ENCODE data around the gene ZBTB48. TPM values are rescaled to one million over a fixed set of nuclear protein-coding genes. Genes with fewer than 3 reads are reported as not detected.
"Not testable (repeated sequence)": the region's sequence is repeated elsewhere in the genome, so short reads cannot be mapped to it uniquely, and the experiment has no call there.

ZBTB48 gene
- total RNA-seq, 1 donor from 2014 or later, result 14.5 TPM

GRCh38 chr1:6592441-6592840 lies 12.6 kb downstream of the ZBTB48 start:
- ATAC-seq, result no peak

- no peak for ATAC-seq
Observed at GRCh38 chr1:6592865-6593593, 13.2 kb downstream of the ZBTB48 start.

DNA sequence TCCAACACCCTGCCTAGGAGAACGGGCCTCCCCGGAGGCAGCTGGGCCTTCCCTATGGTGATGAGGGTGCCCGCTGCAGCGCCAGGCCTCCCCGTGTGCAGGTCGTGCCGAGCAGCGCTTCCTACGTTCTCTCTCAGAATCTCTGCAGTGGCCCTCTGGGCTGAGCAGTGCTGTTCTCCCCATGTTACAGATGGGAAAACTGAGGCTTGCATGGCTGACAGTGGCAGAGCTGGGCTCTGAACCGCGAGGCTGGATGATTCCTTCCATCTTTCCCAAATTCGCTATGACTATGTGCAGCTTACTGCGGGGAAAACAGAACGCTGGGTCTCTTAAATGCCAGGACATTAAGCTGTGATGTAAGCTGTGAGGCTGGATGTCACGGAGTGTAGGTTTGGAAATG lies 14.0 kb downstream of the ZBTB48 start:
- ATAC-seq, result no peak

- ATAC-seq, result peak; percentile 4
Observed at GRCh38 chr1:6594977-6595740, 15.4 kb downstream of the ZBTB48 start.

DNA sequence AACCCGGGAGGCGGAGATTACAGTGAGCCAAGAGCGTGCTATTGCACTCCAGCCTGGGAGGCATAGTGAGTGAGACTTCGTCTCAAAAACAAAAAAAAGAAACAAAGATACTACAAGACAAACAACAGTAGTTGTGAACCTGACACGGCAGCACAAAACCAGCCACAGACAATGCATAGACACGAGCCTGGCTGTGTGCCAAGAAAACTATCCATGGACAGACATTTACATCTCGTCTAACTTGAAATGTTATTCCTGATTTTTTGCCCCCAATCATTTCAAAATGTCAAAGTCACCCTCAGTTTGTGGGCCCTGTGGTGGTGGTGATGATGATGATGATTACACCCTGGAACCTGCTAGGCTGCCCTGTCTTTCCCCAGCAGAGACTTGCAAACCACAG lies 16.6 kb downstream of the ZBTB48 start:
- no peak for ATAC-seq

- ATAC-seq, result no peak
Observed at GRCh38 chr1:6596886-6597776, 17.3 kb downstream of the ZBTB48 start.

DNA sequence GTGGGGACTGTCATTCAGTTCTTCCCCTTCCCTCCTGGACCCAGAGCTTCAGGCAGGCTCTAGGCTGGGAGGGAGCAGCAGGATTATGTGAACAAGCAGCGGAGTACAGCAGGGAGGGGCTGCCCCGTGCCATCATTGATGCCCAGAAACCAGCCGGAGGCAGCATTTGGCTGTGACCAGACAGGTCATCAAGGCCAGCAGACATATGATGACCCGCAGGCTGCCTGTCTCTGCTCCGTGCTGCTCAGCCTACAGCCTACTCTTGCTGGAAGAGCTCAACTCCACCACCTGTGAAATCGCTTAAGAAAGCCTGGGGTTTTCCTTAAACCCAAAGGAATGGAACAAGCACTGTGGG lies 18.0 kb downstream of the ZBTB48 start:
- no peak for ATAC-seq

DNA sequence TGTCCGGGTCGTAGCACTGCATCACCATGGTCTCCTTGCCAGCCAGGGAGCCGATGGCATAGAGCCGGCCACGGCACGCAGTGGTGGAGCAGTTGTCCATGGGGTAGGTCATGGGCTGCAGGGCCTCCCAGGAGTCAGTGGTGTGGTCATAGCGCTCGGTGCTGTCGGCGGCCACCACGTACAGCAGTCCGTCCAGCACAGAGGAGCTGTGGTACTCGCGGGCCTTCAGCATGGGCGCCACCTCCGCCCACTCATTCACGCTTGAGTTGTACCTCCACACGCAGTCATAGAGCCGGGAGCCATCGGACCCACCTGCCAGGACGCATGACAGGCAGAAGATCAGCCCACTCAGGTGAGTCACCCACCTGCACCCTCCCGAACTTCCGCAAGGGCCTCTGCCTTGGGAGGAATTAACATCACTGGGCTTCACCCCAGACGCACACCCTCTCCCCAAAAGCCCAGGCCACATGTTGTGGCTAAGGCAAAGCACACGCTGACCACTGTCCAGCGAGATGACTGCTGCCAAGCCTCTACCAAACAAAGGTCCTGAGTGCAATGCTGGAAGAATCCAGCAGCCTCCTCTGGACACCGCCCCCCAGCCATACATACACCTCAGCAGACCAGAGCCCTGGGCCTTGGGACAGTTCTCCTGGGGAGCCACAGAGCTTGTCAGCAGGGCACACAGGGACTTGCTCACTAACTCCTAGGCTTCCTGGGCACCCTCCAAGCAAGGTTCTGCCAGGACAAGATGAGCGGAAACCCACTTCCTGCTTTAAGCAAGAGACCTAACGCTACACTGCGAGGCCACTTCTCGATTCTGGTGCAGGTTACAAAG lies 19.6 kb downstream of the ZBTB48 start:
- peak; percentile 44 for ATAC-seq

DNA sequence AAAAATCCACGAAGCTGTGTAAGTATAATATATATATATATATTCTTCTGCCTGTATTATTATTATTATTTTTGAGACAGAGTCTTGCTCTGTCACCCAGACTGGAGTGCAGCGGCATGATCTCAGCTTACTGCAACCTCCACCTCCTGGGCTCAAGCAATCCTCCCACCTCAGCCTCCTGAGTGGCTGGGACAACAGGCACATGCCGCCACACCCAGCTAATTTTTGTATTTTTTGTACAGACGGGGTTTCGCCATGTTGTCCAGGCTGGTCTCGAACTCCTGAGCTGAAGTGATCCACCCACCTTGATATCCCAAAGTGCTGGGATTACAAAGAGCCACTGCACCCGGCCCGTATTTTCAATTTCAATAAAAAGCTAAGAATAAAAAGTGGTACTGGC lies 20.2 kb downstream of the ZBTB48 start:
- ATAC-seq, result not testable (repeated sequence)

- no peak for ATAC-seq
Observed at GRCh38 chr1:6600410-6601048, 20.7 kb downstream of the ZBTB48 start.

DNA sequence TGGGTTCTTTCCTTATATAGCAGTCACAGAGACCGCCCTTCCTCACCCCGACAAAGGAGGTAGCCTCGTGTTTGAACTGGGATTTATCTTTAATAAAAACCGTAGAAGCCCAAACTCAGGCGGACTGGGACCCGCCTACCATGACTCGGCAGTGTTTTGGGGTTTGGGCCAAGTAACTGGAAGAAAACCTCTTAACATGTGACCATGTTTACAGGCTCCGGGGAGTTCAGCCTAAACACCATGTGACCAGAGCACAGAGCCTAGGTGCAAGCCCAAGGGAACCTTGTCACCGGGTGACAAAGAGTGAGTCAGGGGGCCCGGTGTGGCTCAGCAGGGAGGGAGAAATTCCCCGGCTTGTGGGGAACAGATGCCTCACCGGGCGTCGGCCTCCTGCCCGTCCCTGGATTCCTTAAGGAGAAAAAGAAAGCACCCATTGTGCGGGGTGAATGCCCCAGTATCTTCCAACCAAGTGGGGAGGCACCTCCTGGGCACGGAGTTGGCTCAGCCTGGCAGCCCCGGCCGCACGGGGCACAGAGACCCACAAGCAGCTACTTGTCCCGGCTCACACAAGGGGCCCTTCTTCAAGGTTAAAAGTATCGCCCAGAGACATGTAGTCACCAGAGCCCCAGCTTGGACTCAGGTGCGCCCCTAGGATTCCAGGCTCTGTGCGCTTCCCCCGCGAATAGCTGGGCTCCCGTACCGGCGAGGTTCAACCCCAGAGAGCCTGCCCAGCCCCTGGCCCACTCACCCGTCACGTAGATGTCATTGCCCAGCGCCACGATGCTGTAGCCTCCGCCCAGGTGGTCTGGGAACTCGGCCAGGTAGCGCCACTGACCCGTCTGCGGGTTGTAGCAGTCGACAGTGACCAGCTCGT lies 21.5 kb downstream of the ZBTB48 start:
- peak; percentile 80 for ATAC-seq

GRCh38 chr1:6601923-6602668 lies 22.3 kb downstream of the ZBTB48 start:
- ATAC-seq, result peak; percentile 7

DNA sequence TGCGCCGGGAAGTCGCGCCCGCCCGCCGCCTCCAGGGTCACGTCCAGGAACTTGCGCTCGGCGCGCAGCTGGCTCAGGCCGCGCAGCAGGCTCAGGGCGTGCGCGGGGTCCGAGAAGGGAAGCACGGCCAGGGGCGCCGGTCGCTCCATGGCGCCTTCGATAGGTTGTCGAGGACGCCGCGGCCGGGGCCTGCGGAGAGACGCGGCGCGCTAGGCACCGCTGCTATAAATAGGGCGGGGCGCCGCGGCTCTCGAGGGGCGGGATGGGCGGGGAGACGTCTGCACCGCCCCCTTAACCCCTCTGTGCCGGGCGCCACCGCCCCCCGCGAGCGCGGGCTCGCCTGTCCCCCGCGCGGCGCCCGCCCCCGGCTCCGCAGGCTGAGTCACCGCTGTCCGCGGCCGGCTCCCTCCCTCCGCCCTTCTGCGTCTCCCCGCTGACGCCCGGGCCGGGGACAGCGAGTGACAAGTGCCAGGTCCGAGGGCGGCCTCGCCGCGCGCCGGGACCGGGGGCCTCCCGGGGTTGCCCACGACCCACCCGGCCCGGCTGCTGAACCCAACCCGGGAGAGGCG lies 23.0 kb downstream of the ZBTB48 start, which contains the start of gene KLHL21:
Gene KLHL21 (minus strand): TSS at position 201 of the 569 bp plus-strand sequence. CDS start 52 bp downstream, at position 149.
- peak; percentile 69 for ATAC-seq

GRCh38 chr1:6603238-6603914 lies 23.6 kb downstream of the ZBTB48 start:
- ATAC-seq, result no peak

GRCh38 chr1:6603915-6604558 lies 24.2 kb downstream of the ZBTB48 start:
- no peak for ATAC-seq

DNA sequence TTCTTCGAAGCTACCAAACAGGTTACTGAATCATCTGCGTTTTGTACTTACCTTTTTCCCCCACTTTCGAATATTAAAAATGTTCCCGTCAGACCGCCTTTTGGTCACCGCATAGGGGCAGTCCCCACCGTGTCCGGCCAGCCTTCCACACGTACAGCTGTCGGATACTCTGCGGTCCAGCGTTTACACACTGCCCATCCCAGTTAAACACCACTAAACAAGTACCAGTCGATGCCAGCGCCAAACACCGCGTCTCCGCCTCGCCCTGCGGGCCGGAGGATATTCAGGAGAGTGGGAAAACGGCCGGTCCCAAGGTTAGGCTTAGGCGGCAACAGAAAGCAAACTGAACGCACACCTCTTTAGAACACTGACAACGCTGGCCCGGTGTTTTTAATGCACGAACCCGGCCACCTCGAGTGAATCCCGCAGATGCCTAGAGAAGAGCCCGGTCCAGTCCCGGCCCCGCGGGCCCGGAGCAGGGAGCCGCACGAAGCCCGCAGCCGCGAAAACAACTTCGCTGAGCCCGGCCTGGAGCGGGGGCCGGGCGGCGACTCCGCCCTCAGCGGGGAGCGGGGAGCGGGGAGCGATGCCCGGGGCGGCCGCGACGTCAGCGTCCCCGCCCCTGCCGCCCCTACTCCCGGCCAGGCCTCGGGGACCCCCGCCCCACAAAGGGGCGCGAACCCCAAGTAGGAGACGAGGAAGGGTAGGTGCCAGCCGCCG lies 33.0 kb downstream of the ZBTB48 start:
- ATAC-seq, result peak; percentile 42

- ATAC-seq, result peak; percentile 97
Observed at GRCh38 chr1:6613361-6614018, 33.7 kb downstream of the ZBTB48 start, which contains the start of gene PHF13. PHF13 (plus strand) TSS chr1:6613731; CDS start chr1:6614067, 336 bp downstream.

Data from esophagus mucosa (tissue), 1 donor.